Effector memory CD4-positive, alpha-beta T cell (primary cell): ENCODE measurements around the gene GBGT1.

Experiments used
- DNase-seq, 3 donors: peaks; one replicate each; pipeline ENCODE4 v3.0.0-alpha.2; 2020
- H3K27ac ChIP-seq: 2 replicates; pipeline ENCODE4 v1.7.0; 2013; ENCODE audit warnings: mild to moderate bottlenecking, low read length, moderate library complexity; ENCODE audit not compliant: insufficient read depth, poor library complexity, severe bottlenecking
- H3K27me3 ChIP-seq: replicated peaks from 2 replicates; pipeline ENCODE4 v1.7.0; 2013; ENCODE audit warnings: mild to moderate bottlenecking, low read length; ENCODE audit not compliant: insufficient read depth, control insufficient read depth, poor library complexity, severe bottlenecking
- H3K36me3 ChIP-seq: 2 replicates; pipeline ENCODE4 v1.7.0; 2013; ENCODE audit warnings: mild to moderate bottlenecking, low read length, moderate library complexity; ENCODE audit not compliant: control insufficient read depth, insufficient read depth
- H3K4me1 ChIP-seq: 2 replicates; pipeline ENCODE4 v1.7.0; 2013; ENCODE audit warnings: low read length, mild to moderate bottlenecking; ENCODE audit not compliant: control insufficient read depth, insufficient read depth, poor library complexity, severe bottlenecking
- H3K4me3 ChIP-seq: 2 replicates; pipeline ENCODE4 v1.7.0; 2013; ENCODE audit warnings: low read length, low read depth, mild to moderate bottlenecking; ENCODE audit not compliant: insufficient read depth, poor library complexity, severe bottlenecking
- H3K9me3 ChIP-seq: 2 replicates; pipeline ENCODE4 v1.7.0; 2013; ENCODE audit warnings: mild to moderate bottlenecking, low read length, moderate library complexity; ENCODE audit not compliant: control insufficient read depth

Gene GBGT1

DNA sequence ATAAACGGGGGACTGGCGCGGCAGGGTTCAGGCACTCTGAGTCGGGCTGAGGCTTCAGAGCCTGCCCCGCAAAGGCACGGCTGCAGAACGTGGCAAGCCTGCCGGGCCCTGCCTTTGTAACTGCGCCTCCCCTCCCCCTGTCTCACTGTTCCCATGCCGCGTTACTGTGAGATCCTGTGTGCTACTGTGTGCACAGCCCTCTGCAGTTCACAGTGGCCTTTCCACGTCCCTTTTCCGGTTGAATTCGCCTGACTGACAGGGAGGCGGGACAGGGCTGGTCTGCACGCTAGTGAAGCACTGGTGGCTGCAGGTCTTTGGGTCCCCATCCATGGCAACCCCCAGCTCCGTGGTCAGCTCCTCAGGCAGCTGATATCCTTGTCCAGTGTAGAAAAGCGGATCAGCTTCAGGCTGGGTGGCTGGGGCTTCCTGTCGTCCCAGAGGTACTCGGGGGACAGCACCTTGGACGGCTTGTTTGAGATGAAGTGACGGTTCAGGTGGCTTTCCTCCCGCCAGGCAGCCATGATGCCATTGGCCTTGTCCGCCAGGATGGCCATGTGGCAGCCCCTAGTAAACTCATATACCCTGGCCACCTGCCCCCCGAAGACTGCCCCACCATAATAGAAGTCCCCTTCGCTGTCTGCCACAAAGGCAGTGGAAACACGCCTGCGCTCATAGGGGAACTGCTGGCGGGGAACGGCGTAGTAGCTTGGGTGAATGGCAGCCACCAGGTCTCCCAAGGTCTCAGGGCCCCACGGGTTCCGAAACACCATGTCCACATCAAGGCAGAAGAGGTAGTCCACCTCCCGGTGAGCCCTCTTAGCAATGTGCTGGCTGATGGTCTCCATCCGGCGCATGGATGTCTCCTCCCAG lies 10.3 kb downstream of the GBGT1 start:
- Histone ChIP-seq H3K27me3 (no peaks in the 10 kb centered on the region), H3K4me3 (no peak overlapping the region), H3K4me1 (no peaks in the 10 kb centered on the region), H3K36me3 (no peaks in the 10 kb centered on the region), H3K9me3 (no peaks in the 10 kb centered on the region), H3K27ac (no peak overlapping the region)
- DNase-seq = no peak

GRCh38 chr9:133151601-133152525 lies 11.9 kb downstream of the GBGT1 start:
- H3K9me3 ChIP-seq = no peaks in the 10 kb centered on the region
- H3K4me1 ChIP-seq = peaks cover 16% of the 10 kb centered on the region
- no peaks in the 10 kb centered on the region for H3K27me3 ChIP-seq
- H3K36me3 ChIP-seq = no peaks in the 10 kb centered on the region
- DNase-seq = no peak
- no peak overlapping the region for H3K4me3 ChIP-seq
- no peak overlapping the region for H3K27ac ChIP-seq

GRCh38 chr9:133151041-133151440 lies 12.7 kb downstream of the GBGT1 start:
- H3K27ac ChIP-seq = no peak overlapping the region
- H3K27me3 ChIP-seq = no peaks in the 10 kb centered on the region
- H3K36me3 ChIP-seq = no peaks in the 10 kb centered on the region
- H3K9me3 ChIP-seq = no peaks in the 10 kb centered on the region
- H3K4me1 ChIP-seq = peaks cover 19% of the 10 kb centered on the region
- no peak for DNase-seq
- no peak overlapping the region for H3K4me3 ChIP-seq

DNA sequence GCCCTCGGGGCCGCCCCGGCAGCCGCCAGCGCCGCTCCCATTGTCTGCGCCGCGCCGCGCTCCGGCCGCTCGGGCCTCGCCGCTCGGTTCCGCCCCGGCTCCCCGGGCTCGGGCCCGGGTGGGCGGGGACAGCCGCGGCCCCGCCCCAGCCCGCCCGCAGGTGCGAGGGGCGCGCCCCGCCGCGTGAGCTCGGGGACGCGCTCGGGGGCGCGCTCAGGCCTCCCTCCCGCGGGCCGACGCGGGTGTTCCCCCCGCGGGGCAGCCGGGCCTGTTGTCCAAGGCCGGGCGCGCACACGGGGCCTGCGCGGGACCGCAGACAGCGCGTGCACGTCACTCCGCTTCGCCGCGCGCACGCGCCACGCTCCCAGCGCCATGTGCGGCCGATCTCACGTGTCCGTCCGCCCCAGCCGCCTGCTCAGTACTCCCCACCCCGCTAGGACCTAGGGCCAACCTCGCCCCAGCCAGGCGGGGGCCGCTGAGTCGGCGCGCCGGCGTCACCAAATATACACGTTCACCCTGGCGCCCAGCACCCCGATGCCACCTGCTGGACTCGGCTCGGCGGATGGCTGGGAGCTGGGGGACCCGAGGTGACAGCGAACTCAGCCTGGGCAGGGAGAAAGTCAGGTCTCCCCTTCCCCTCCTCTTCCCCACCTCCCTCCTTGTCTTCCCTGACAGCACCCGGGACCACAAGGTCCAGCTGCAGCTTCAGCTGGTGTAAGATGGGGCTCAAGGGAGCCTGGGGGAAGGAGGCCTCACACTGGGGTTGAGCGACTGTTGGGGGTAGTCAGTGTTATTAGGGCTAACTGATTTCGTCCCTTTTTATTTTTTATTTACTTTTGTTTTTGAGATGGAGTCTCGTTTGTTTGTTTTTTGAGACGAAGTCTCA lies 14.3 kb downstream of the GBGT1 start:
- Histone ChIP-seq H3K27ac (peak overlapping the region; percentile 98), H3K36me3 (peaks cover 8% of the 10 kb centered on the region), H3K9me3 (no peaks in the 10 kb centered on the region), H3K4me1 (peaks cover 33% of the 10 kb centered on the region), H3K4me3 (peak overlapping the region; percentile 61), H3K27me3 (no peaks in the 10 kb centered on the region)
- DNase-seq = peak; percentile 76 to 80 (median 77)

DNA sequence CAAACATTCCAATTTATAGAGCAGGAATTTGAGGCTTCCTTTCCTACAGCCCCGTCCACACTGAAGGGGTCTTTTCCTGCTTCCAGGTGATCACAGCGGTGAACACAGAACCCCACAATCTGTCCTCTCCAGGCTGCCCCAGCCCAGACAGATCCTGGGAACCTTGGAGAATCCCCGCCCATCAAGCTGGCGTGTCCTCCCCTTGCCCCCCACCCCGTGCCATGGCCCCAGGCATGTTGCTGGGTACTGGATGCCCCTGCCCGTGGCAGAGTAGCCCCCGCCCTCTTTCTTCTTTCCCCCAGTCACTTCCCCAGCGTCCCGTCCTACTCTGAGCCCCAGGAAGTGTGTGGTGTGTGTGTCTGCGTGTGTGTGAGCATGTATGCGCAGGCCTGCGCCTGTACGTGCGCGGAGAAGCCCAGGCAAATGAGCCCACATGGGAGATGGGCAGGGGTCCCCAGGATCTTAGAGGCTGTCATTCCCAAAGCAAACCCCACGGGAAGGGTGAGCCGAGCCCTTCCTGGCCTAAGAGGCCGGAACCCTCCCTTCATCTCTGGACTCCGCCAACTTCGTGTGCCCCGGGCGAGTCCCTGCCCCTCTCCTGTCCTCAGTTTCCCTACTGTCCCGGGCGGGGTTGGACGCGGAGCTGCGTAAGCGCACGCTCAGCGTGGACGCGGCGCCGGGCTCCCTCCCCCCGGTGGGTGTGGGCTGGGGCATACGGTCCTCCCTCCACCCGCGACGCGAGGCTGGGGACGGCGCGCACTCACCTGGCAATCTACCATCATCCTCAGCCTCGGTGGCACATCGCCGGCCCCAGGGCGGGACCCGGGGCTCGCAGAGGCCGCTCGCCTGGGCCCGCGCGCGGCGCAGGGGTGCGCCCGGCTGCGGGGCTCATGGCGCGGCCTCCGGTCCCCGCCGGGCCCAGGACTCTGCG lies 15.2 kb downstream of the GBGT1 start:
- H3K9me3 ChIP-seq = no peaks in the 10 kb centered on the region
- H3K36me3 ChIP-seq = peaks cover 8% of the 10 kb centered on the region
- H3K27ac ChIP-seq = peak overlapping the region; percentile 98
- DNase-seq = peak; percentile 54 to 62 (median 59)
- no peaks in the 10 kb centered on the region for H3K27me3 ChIP-seq
- H3K4me1 ChIP-seq = peaks cover 40% of the 10 kb centered on the region
- H3K4me3 ChIP-seq = peak overlapping the region; percentile 85

GRCh38 chr9:133147412-133148198 lies 16.1 kb downstream of the GBGT1 start:
- Histone ChIP-seq H3K36me3 (peaks cover 8% of the 10 kb centered on the region), H3K4me1 (peaks cover 48% of the 10 kb centered on the region), H3K27ac (peak overlapping the region; percentile 98), H3K9me3 (no peaks in the 10 kb centered on the region), H3K27me3 (no peaks in the 10 kb centered on the region), H3K4me3 (peak overlapping the region; percentile 85)
- DNase-seq = peak; percentile 69 to 79 (median 79)

DNA sequence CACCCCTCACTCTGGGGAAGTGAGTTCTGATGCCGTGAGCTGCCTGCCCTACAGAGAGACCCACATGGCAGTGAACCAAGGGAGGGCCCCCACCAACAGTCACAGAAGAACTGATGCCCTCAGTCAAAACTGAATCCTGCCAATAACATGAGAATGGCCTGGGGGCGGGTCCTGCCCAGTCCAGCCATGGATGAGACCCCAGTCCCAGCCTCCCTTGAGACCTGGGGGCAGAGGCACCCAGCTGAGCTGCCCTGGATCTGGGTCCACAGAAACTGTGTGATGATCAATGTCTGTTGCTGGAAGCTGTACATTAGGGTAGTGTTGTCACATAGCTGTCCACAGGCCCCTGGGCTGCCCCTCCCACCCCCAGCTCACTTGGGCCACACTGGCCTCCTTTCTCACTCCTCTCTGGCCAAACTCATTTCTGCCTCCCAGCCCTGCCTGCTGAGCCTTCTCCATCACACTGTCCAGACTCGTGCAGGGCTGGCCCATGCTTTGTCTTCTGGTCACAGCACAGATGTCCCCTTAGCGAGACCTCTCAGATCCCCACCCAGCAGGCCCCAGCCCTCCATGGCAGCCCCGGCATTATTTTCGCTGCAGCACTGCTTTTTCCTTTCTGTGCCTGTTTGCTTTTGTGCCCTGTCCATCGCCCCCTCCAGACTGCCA lies 16.8 kb downstream of the GBGT1 start:
- DNase-seq = no peak
- peaks cover 8% of the 10 kb centered on the region for H3K36me3 ChIP-seq
- peak overlapping the region; percentile 98 for H3K27ac ChIP-seq
- H3K4me1 ChIP-seq = peaks cover 56% of the 10 kb centered on the region
- no peaks in the 10 kb centered on the region for H3K27me3 ChIP-seq
- H3K9me3 ChIP-seq = no peaks in the 10 kb centered on the region
- no peak overlapping the region for H3K4me3 ChIP-seq
